Spleen (tissue), 7 donors: ENCODE data around the gene CCL3.

Experiments used
- CTCF ChIP-seq, 11 experiments: fragments of 200-600 bp in 7 of 11; fragments of 450-650 bp in 4 of 11; sonication (generic) in 4 of 11; IDR thresholded peaks in 8 of 11; conservative IDR thresholded peaks in 3 of 11; 1 replicate in 7 of 11; 2 replicates in 4 of 11; pipeline versions ENCODE4 v1.4.0 to v1.8.0; 2016 to 2021; ENCODE audit warnings: antibody characterized with exemption in 11 of 11, inconsistent platforms in 4 of 11, mild to moderate bottlenecking in 1 of 11
- POLR2A ChIP-seq, 3 donors: fragments of 450-650 bp; IDR thresholded peaks; one replicate each; pipeline ENCODE4 v1.5.1; 2017; ENCODE audit warnings: antibody characterized with exemption in 3 of 3, mild to moderate bottlenecking in 1 of 3
- POLR2AphosphoS5 ChIP-seq, 3 donors: sonication (generic); formaldehyde crosslinking; IDR thresholded peaks; one replicate each; pipeline ENCODE4 v1.5.1; 2017; ENCODE audit warnings: antibody characterized with exemption in 3 of 3
- donor health status: DM: no; HTN: no; CAD: no; lungs with moderate emphysema.
- donor health status: DM: no; HTN: no; CAD: no.
- donor health status: DM: no; HTN: no; CAD: no.

- TF ChIP-seq CTCF (IDR thresholded peaks at IDR 0.05 in 8 of 11, conservative IDR thresholded peaks at IDR 0.05 in 3 of 11) (no peak), POLR2AphosphoS5 (IDR thresholded peaks at IDR 0.05) (no peak), POLR2A (IDR thresholded peaks at IDR 0.05) (no peak)
These were observed 33.9 kb downstream of the CCL3 start for GRCh38 chr17:36055921-36056520.
